HCT116 (cell line): ENCODE results near the gene CASR.

Experiments used
- CTCF ChIP-seq, 3 experiments: fragments of 200-600 bp in 1 of 3; sonication (generic) in 1 of 3; IDR thresholded peaks in 2 of 3; conservative IDR thresholded peaks in 1 of 3; 2 replicates each; pipeline ENCODE4 v1.5.1; 2012 to 2017; ENCODE audit warnings: low read depth in 2 of 3, low read length in 2 of 3, antibody characterized with exemption in 1 of 3, borderline replicate concordance in 1 of 3, control low read depth in 1 of 3, mild to moderate bottlenecking in 1 of 3, mixed read lengths in 1 of 3, mixed run types in 1 of 3, moderate library complexity in 1 of 3; ENCODE audit not compliant: insufficient read depth in 1 of 3
- EZH2 ChIP-seq: fragments of 200-600 bp; sonication (generic); IDR thresholded peaks from 2 replicates; pipeline ENCODE4 v1.6.1; 2017; ENCODE audit warnings: antibody characterized with exemption, mixed run types
- JUND ChIP-seq: IDR thresholded peaks from 2 replicates; pipeline ENCODE4 v1.6.1; 2012
- POLR2AphosphoS5 ChIP-seq: IDR thresholded peaks from 2 replicates; pipeline ENCODE4 v1.6.1; 2011; ENCODE audit warnings: mild to moderate bottlenecking, low read depth, low read length, moderate library complexity
- ZFX ChIP-seq: fragments of 450-650 bp; IDR thresholded peaks from 2 replicates; pipeline ENCODE4 v1.6.1; 2017
- ZNF274 ChIP-seq: fragments of 200-500 bp; sonication (Bioruptor generic); IDR thresholded peaks from 2 replicates; pipeline ENCODE4 v1.6.1; 2014; ENCODE audit warnings: mild to moderate bottlenecking, low read depth, low read length, inconsistent platforms

- TF ChIP-seq ZNF274: no peak
- TF ChIP-seq CTCF (IDR thresholded peaks at IDR 0.05 in 2 of 3, conservative IDR thresholded peaks at IDR 0.05 in 1 of 3; ENCODE audit: borderline replicate concordance in 1 of 3, insufficient read depth in 1 of 3, low read depth in 2 of 3, low read length in 2 of 3): no peak
- no peak for TF ChIP-seq EZH2
- no peak for TF ChIP-seq JUND
- TF ChIP-seq POLR2AphosphoS5: no peak
- TF ChIP-seq ZFX: no peak
Observed at GRCh38 chr3:122190525-122190924, 7.1 kb downstream of the CASR start.
